ENCODE data around the gene CGB8. TPM values are rescaled to one million over a fixed set of nuclear protein-coding genes. Genes with fewer than 3 reads are reported as not detected.
"Not testable (repeated sequence)": the region's sequence is repeated elsewhere in the genome, so short reads cannot be mapped to it uniquely, and the experiment has no call there.

The CGB8 gene
- total RNA-seq, 1 experiment from 2014 or later: 0.34 TPM

- Histone ChIP-seq H3K79me2 (ENCODE audit: insufficient read depth, low read length) (no peaks in the 10 kb centered on the region), H3K9me3 (ENCODE audit: control insufficient read depth in 1 of 2, insufficient read depth in 1 of 2, low read depth in 1 of 2, low read length in 2 of 2) (no peaks in the 10 kb centered on the region), H3K9me2 (ENCODE audit: insufficient read depth) (no peaks in the 10 kb centered on the region), H2AFZ (ENCODE audit: low read depth, low read length, poor library complexity, severe bottlenecking) (no peak overlapping the region), H3K27me3 (ENCODE audit: insufficient read depth, low read length) (no peaks in the 10 kb centered on the region), H3K4me2 (ENCODE audit: low read length) (peak overlapping the region; percentile 70), H4K20me1 (ENCODE audit: insufficient read depth) (no peaks in the 10 kb centered on the region), H3K4me3 (replicated peaks in 1 of 2; ENCODE audit: low read depth in 1 of 2, low read length in 2 of 2) (no peak overlapping the region), H3K4me1 (ENCODE audit: control insufficient read depth in 1 of 2, insufficient read depth in 2 of 2, low read length in 2 of 2) (peaks cover 25 to 45% of the 10 kb centered on the region in 2 experiments), H3K36me3 (ENCODE audit: control insufficient read depth in 1 of 2, insufficient read depth in 2 of 2, low read length in 2 of 2) (no peaks in the 10 kb centered on the region), H3K27ac (ENCODE audit: low read depth, low read length) (peak overlapping the region; percentile 31), H3K9ac (ENCODE audit: low read length) (peak overlapping the region; percentile 45)
- ATAC-seq: peak; percentile 68
- BruUV-seq (replicated peaks): no TSS peak
- TF ChIP-seq POLR2AphosphoS5 (IDR thresholded peaks at IDR 0.05; ENCODE audit: low read depth, low read length): 0 out of 2 replicates have a peak, but pooled peaks have one; percentile 16
- no peak for TF ChIP-seq CEBPB (IDR thresholded peaks at IDR 0.05; ENCODE audit: low read depth)
- no peak for TF ChIP-seq POLR2A (IDR thresholded peaks at IDR 0.05; ENCODE audit: borderline replicate concordance, extremely low read depth, insufficient read depth, insufficient read length)
- no peak for TF ChIP-seq SRF (IDR thresholded peaks at IDR 0.05; ENCODE audit: low read depth)
- TF ChIP-seq JUND (IDR thresholded peaks at IDR 0.05): peak; percentile 62
- TF ChIP-seq MAX (IDR thresholded peaks at IDR 0.05): peak; percentile 59
- TF ChIP-seq SP1 (IDR thresholded peaks at IDR 0.05; ENCODE audit: low read depth): peak; percentile 47
- no peak for TF ChIP-seq SIN3A (IDR thresholded peaks at IDR 0.05; ENCODE audit: low read depth)
- peak; percentile 65 for TF ChIP-seq FOSL1 (IDR thresholded peaks at IDR 0.05; ENCODE audit: low read depth)
- no peak for TF ChIP-seq CTCF (IDR thresholded peaks at IDR 0.05 in 2 of 3, conservative IDR thresholded peaks at IDR 0.05 in 1 of 3; ENCODE audit: borderline replicate concordance in 1 of 3, insufficient read depth in 1 of 3, low read depth in 2 of 3, low read length in 2 of 3)
- TF ChIP-seq REST (IDR thresholded peaks at IDR 0.05; ENCODE audit: low read depth): no peak
- no peak for TF ChIP-seq ATF3 (IDR thresholded peaks at IDR 0.05)
- ChIA-PET CTCF (no interaction called here), POLR2A (interaction anchor here (0.6 kb wide), 1 partner anchor 437 kb away, joined by 3 read pairs; no protein-coding TSS in a partner anchor), RAD21 (ENCODE audit: low non-redundant PET in 1 of 2, low total read pairs in 2 of 2, uncharacterized antibody in 2 of 2, unreplicated experiment in 2 of 2) (no interaction called here)
- no peak for DNase-seq (ENCODE audit: low read depth, low spot score)
- intact Hi-C loops (cut with micrococcal nuclease): no loop called here
These were observed 6.7 kb downstream of the CGB8 start for GRCh38 chr19:49042177-49042576.

GRCh38 chr19:49039736-49040135 lies 9.2 kb downstream of the CGB8 start:
- DNase-seq (ENCODE audit: low read depth, low spot score); H3K27ac ChIP-seq (ENCODE audit: low read depth, low read length); H3K36me3 ChIP-seq (ENCODE audit: control insufficient read depth in 1 of 2, insufficient read depth in 2 of 2, low read length in 2 of 2); H3K9me2 ChIP-seq (ENCODE audit: insufficient read depth); RAD21 ChIA-PET (ENCODE audit: low non-redundant PET in 1 of 2, low total read pairs in 2 of 2, uncharacterized antibody in 2 of 2, unreplicated experiment in 2 of 2); H3K79me2 ChIP-seq (ENCODE audit: insufficient read depth, low read length); CTCF ChIA-PET; H2AFZ ChIP-seq (ENCODE audit: low read depth, low read length, poor library complexity, severe bottlenecking); H3K9ac ChIP-seq (ENCODE audit: low read length); BruUV-seq (replicated peaks); POLR2A ChIA-PET; H3K4me3 ChIP-seq (replicated peaks in 1 of 2; ENCODE audit: low read depth in 1 of 2, low read length in 2 of 2); H4K20me1 ChIP-seq (ENCODE audit: insufficient read depth); ATAC-seq; H3K4me2 ChIP-seq (ENCODE audit: low read length); intact Hi-C loops (cut with micrococcal nuclease); H3K27me3 ChIP-seq (ENCODE audit: insufficient read depth, low read length); H3K9me3 ChIP-seq (ENCODE audit: control insufficient read depth in 1 of 2, insufficient read depth in 1 of 2, low read depth in 1 of 2, low read length in 2 of 2): not testable (repeated sequence)
- peaks cover 25 to 45% of the 10 kb centered on the region in 2 experiments for H3K4me1 ChIP-seq (ENCODE audit: control insufficient read depth in 1 of 2, insufficient read depth in 2 of 2, low read length in 2 of 2)
